A204.1 (cell line): ENCODE measurements around the gene GRIK5.
"Not testable (repeated sequence)": the region's sequence is repeated elsewhere in the genome, so short reads cannot be mapped to it uniquely, and the experiment has no call there.

Experiments used
- FAIRE-seq: peaks from 2 replicates; lab custom pipeline; 2012; peaks lifted over from hg19 to GRCh38; lab: Jason Lieb, UNC

GRIK5 gene

GRCh38 chr19:42069619-42070351 lies at the start of gene GRIK5:
Gene GRIK5, minus strand, starts transcription at chr19:42070206. Its CDS starts 4,436 bp downstream, at chr19:42065770.
- no peak for FAIRE-seq

GRCh38 chr19:42117076-42117475 lies 47.1 kb upstream of the GRIK5 start:
- no peak for FAIRE-seq

- no peak for FAIRE-seq
Measured at GRCh38 chr19:42116308-42117075, 46.5 kb upstream of the GRIK5 start.

- FAIRE-seq: no peak
Measured at GRCh38 chr19:42115705-42116104, 45.7 kb upstream of the GRIK5 start.

DNA sequence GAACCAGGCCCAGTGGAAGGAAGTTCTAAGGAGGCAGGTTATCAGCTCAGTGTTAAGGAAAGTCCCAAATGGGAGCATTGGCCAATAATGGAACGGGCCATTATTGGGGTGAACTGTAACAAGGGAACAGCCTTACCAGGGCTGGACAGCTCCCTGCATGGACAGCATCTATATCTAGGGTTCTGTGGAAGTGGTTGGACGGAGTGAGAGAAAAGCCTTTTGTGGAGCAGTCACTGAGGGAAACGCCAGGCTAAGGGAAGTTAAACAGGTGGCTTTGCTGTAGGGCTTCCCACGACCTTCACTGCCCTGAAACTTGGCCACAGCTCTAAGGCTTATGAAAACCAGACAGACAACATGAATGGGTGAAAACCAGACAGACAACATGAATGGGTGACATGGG lies 45.2 kb upstream of the GRIK5 start:
- FAIRE-seq: no peak

- no peak for FAIRE-seq
Measured at GRCh38 chr19:42114412-42114811, 44.4 kb upstream of the GRIK5 start.

DNA sequence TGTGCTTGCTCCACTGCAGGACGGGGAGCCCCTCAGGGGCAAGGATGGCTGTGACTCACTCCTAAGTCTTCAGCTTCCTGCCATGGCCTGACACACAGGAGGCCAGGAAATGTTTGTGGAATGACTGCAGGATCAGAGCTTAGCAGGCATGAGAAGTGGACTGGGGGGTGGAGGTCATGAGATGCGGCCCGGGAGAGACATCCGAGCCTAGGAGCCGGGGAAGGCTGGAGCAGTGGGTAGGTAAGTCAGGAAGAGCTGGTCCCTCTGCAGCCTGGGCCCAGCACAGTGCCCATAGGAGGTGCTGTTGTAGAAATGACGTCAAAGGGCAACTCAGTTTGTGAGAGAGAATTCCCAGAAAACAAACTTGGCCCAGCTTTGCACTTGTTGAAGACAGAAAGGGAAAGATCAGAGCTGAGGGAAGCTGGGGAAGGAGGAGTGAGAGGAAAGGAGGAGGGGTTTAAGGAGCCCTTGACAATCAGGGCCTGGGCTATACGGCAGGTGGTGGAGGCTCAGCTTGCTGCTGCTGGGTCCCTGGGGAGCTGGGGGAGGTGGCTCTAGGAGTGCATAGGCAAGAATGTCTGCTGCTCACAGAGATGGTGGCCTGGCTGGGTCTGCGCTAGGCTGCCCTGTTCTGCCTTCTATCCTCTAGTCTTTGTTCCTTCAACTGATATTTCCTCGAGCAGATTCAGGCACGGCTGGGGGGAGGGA lies 43.8 kb upstream of the GRIK5 start:
- no peak for FAIRE-seq

GRCh38 chr19:42111811-42112210 lies 41.8 kb upstream of the GRIK5 start:
- FAIRE-seq: no peak

GRCh38 chr19:42111384-42111783 lies 41.4 kb upstream of the GRIK5 start:
- no peak for FAIRE-seq

DNA sequence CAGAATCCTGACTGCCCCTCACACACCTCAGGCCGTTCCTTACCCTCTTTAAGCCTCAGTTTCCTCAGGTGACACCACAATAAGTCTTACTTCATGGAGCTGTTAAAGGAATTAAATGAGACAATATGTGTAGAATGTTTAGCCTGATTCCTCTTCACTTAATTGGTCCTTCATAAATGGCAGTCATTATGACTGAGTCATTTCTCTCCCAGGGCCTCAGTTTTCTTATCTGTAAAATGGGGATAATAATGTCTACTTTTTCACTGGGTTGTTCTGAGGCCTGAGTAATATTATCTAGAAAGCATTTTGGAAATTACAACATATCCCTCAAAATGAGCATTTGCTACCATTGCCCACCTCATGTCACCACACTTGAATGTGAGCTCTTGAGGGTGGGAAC lies 40.7 kb upstream of the GRIK5 start:
- FAIRE-seq: no peak

- no peak for FAIRE-seq
Measured at GRCh38 chr19:42109896-42110295, 39.9 kb upstream of the GRIK5 start.

- peak; percentile 59 for FAIRE-seq
Measured at GRCh38 chr19:42108527-42109389, 38.8 kb upstream of the GRIK5 start.

DNA sequence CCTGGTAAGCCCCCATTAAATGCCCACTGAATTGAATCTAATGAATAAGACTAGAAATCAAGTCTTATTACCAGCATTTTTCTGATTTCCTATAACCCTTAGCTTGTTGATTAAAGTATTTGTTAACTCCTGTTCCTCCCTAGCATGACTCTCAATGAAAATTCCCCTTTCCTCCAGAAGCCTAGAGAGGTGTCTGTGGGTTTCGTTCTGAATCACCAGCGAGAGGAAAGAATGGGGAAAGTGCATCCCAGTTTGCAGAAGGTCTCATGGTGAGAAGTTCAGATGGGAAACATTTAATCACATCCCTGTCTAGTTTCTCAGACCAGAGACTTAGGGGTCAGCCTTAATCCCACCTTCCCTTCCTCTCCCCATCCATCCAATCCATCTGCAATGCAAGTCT lies 35.4 kb upstream of the GRIK5 start:
- no peak for FAIRE-seq

GRCh38 chr19:42102877-42103276 lies 32.9 kb upstream of the GRIK5 start:
- no peak for FAIRE-seq

- not testable (repeated sequence) for FAIRE-seq
Measured at GRCh38 chr19:42100241-42100640, 30.2 kb upstream of the GRIK5 start.

GRCh38 chr19:42099336-42099925 lies 29.4 kb upstream of the GRIK5 start:
- no peak for FAIRE-seq

DNA sequence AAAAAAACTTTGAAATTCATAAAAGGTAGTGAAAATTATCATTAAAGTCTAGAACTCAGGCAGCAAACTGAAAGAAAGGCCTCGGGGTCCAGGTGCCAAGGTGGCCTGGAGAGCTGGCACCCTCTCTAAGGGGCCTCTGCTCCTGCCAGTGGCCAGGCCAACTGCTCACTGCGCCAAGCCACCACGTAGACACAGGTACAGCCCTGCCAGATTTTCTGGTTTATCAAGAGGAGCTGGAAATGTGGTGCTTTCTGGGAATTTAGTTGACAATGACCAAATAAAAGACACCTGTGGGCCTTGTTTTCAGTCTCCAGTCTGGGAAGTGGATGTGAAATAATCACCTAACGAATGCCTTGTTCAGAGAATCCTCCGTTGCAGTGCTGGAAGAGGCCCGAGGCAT lies 28.8 kb upstream of the GRIK5 start:
- FAIRE-seq: no peak

DNA sequence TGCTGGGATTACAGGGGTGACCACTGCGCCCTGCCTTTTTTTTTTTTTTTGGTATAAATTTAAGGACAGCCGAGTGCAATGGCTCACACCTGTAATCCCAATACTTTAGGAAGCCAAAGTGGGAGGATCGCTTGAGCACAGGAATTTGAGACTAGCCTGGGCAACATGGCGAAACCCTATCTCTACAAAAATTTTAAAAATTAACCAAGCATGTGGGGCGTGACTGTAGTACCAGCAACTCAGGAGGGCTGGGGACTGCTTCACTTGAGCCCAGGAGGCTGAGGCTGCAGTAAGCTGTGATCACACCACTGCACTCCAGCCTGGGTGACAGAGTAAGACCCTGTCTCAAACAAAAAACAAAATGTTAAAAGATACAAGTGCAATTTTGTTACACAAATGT lies 27.5 kb upstream of the GRIK5 start:
- no peak for FAIRE-seq

DNA sequence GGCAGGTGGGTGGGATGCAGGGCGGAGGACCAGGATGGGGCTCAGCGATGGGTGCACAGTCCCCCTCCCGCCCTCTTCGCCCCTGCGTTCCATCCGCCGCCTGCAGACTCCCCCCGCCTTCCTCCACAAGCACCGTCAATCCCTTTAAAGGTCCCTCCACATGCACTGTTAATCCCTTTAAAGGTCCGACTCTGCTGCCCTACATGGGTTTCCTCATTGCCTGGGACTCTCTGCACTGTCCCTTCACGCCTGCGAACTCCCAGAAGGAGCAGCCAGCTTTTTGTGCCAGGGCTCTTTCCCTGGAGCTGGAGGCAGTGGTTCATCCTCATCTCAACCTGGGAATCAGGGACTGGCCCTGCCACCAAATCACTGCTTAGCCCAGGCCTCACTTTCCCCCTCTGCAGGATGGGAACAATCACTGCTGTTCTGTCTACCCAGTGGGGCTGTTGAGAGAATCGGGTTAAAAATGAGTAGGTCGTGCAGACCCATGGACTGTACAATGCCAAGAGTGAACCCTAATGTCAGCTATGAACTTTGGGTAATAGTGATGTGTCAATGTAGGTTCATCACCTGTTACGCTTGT lies 26.3 kb upstream of the GRIK5 start:
- no peak for FAIRE-seq

- no peak for FAIRE-seq
Measured at GRCh38 chr19:42095814-42096230, 25.8 kb upstream of the GRIK5 start.

DNA sequence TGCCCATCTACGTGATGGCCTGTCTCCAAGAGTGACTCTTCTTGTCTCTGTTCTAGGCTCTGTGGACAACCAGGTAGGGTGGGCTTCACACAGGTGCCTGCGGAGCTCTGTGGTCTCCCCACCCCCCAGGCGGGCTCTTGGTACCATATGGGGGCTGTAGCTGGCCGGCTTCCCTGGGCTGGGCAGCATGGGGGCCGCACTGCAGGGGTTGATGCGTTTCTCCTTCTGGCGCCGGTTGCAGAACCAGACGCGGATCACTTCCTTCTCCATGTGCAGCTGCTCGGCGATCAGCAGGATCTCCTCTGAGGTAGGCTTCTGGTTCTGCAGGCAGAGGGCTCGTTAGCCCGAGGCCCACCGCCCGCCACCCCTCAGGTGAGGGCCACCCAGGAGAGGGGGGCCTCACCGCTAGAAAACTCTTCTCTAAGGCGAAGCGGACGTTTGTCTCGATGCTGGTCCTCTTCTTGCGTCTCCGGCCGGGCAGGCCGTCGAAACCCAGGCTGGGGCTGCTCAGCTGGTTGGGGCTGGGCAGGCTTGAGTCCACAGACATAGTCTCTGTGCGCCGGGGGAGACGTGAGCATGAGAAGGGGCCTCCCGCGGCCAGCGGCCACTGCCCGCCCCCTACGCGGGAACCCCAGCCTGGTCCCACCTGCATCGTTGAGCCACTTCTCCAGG lies 25.3 kb upstream of the GRIK5 start:
- no peak for FAIRE-seq
